ENCODE data around the gene CMTM2. TPM values are rescaled to one million over a fixed set of nuclear protein-coding genes. Genes with fewer than 3 reads are reported as not detected.

Gene CMTM2
- total and polyA plus RNA-seq, 2 of the 4 experiments (the other 2 are of a cell fraction), result not detected

GRCh38 chr16:66544016-66544757 is 35.1 kb upstream of the CMTM2 start:
- no peak overlapping the region for H4K91ac ChIP-seq (ENCODE audit: insufficient read depth, low read depth, low read length)
- H3K18ac ChIP-seq (ENCODE audit: low read depth, low read length), result no peak overlapping the region
- DNase-seq (no peak), ATAC-seq (ENCODE audit: low read depth) (no peak)
- no peak overlapping the region for H3K27ac ChIP-seq (ENCODE audit: insufficient read depth, low read length)
- no peak overlapping the region for H3K56ac ChIP-seq (ENCODE audit: extremely low read depth, insufficient read depth, low read length)
- ChIA-PET CTCF (no interaction called here), POLR2A (ENCODE audit: unreplicated experiment) (no interaction called here)
- H3K4me3 ChIP-seq (ENCODE audit: insufficient read depth, low read depth, low read length), result no peak overlapping the region
- no peaks in the 10 kb centered on the region for H3K9me3 ChIP-seq (ENCODE audit: control insufficient read depth, insufficient read depth, low read length)
- H2BK20ac ChIP-seq (ENCODE audit: low read depth, low read length), result no peak overlapping the region
- H2AFZ ChIP-seq (replicated peaks; ENCODE audit: low read length, poor library complexity), result no peak overlapping the region
- peaks cover 6% of the 10 kb centered on the region; the same call in 1 of the 2 replicates for H3K9me1 ChIP-seq (ENCODE audit: insufficient read depth, low read length)
- peaks cover 3% of the 10 kb centered on the region for H3K4me1 ChIP-seq (ENCODE audit: control insufficient read depth, insufficient read depth, low read length)
- H3K23ac ChIP-seq (ENCODE audit: low read depth, low read length), result no peak overlapping the region
- no peaks in the 10 kb centered on the region for H3K27me3 ChIP-seq (ENCODE audit: control insufficient read depth, insufficient read depth, low read length)
- no peak overlapping the region for H4K5ac ChIP-seq (ENCODE audit: low read depth, low read length)
- no peak overlapping the region for H2AK9ac ChIP-seq (replicated peaks; ENCODE audit: low read depth, low read length, poor library complexity)
- no peak overlapping the region for H3K9ac ChIP-seq (ENCODE audit: low read depth, low read length)
- in situ Hi-C loops (cut with MboI; ENCODE audit: low sequenced_read_pairs) (no loop called here), dilution Hi-C loops (cut with HindIII; ENCODE audit: low sequenced_read_pairs, unreplicated experiment) (no loop called here), intact Hi-C loops (cut with micrococcal nuclease) (no loop called here)
- H4K20me1 ChIP-seq (ENCODE audit: insufficient read depth, low read length), result no peaks in the 10 kb centered on the region
- no peak overlapping the region for H2AK5ac ChIP-seq (ENCODE audit: low read depth, low read length)
- no peak overlapping the region for H2BK120ac ChIP-seq (ENCODE audit: low read depth, low read length)
- H3K14ac ChIP-seq (replicated peaks; ENCODE audit: low read depth, low read length), result no peak overlapping the region
- no peak overlapping the region for H2BK5ac ChIP-seq (ENCODE audit: low read depth, low read length, poor library complexity, severe bottlenecking)
- no peak overlapping the region for H4K8ac ChIP-seq (ENCODE audit: low read depth in 2 of 2, low read length in 2 of 2)
- H3K36me3 ChIP-seq (ENCODE audit: control insufficient read depth, insufficient read depth, low read length), result peaks cover 11% of the 10 kb centered on the region
- H3K79me1 ChIP-seq (ENCODE audit: low read depth in 1 of 2, low read length in 2 of 2), result peaks cover 3 to 4% of the 10 kb centered on the region in 2 experiments; a peak in 2 of 4 replicates
- H3K4me2 ChIP-seq (ENCODE audit: low read depth, low read length), result no peak overlapping the region
- H3K4ac ChIP-seq (ENCODE audit: low read depth, low read length), result no peak overlapping the region
- WGBS, 2 experiments (ENCODE audit: extremely low coverage in 2 of 2, insufficient read length in 1 of 2), result no CpG with 5 or more reads among the region's 7 CpGs
- BruUV-seq (replicated peaks), result no TSS peak
- H2BK15ac ChIP-seq (ENCODE audit: low read depth, low read length), result no peak overlapping the region
- TF ChIP-seq BHLHE40 (IDR thresholded peaks at IDR 0.05; ENCODE audit: low read depth, low read length) (no peak), USF2 (IDR thresholded peaks at IDR 0.05; ENCODE audit: low read depth, low read length) (no peak), MAFK (IDR thresholded peaks at IDR 0.05; ENCODE audit: low read depth, low read length) (no peak)
